GM12864 (cell line): ENCODE data around the gene KCTD11.

Experiments
- DNase-seq: peaks from one replicate; pipeline ENCODE4 v3.0.0-alpha.2; 2011; ENCODE audit warnings: low read depth
- H3K4me3 ChIP-seq: 2 replicates; pipeline ENCODE4 v1.5.1; 2011; ENCODE audit warnings: mild to moderate bottlenecking, low read depth, low read length, control low read depth
- TF ChIP-seq, protein P1 (sequence below): IDR thresholded peaks from 2 replicates; pipeline ENCODE4 v1.5.1; 2011; ENCODE audit warnings: low read depth, mild to moderate bottlenecking, moderate library complexity, low read length, control low read depth, inconsistent platforms; ENCODE audit errors: missing control alignments

Gene KCTD11

DNA sequence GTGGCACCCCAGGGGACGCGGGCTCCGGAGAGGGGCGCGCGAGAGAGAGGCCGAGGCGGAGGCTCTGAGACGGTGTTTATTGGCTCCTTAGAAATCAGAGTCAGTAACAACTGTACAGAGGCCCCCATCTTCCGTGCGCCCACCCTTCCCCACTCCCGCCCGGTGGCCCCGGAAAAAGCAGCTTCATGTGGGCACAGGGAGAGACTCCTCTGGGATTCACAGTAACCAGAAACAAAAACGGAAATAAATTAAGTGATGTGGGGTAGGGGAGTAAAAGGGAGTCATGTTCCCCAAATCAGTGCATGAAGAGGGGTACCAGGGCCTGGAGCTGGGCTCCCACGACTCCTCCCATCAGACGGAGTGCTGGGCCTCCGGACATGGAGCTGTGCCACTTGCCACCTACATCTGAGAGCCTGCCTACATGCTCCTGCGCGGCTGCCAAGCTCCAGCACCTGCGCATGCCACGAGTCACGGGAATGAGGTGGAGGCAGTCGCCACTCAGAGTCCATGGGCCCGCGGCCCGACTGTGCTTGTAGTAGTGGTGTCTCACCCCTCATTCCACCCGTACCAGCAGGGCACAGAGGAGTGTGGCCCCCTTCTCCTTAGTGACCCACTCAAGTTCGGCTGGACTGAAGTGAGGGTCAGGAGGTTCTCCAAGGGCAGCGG, 36.3 kb upstream of the KCTD11 start:
- TF ChIP-seq, protein P1, sequence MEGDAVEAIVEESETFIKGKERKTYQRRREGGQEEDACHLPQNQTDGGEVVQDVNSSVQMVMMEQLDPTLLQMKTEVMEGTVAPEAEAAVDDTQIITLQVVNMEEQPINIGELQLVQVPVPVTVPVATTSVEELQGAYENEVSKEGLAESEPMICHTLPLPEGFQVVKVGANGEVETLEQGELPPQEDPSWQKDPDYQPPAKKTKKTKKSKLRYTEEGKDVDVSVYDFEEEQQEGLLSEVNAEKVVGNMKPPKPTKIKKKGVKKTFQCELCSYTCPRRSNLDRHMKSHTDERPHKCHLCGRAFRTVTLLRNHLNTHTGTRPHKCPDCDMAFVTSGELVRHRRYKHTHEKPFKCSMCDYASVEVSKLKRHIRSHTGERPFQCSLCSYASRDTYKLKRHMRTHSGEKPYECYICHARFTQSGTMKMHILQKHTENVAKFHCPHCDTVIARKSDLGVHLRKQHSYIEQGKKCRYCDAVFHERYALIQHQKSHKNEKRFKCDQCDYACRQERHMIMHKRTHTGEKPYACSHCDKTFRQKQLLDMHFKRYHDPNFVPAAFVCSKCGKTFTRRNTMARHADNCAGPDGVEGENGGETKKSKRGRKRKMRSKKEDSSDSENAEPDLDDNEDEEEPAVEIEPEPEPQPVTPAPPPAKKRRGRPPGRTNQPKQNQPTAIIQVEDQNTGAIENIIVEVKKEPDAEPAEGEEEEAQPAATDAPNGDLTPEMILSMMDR, result no peak
- no peak for DNase-seq
- H3K4me3 ChIP-seq, result peak overlapping the region; percentile 68

- TF ChIP-seq, protein P1, result no peak
- H3K4me3 ChIP-seq, result no peak overlapping the region
- DNase-seq, result no peak
Observed at GRCh38 chr17:7317161-7317803, 34.7 kb upstream of the KCTD11 start.

DNA sequence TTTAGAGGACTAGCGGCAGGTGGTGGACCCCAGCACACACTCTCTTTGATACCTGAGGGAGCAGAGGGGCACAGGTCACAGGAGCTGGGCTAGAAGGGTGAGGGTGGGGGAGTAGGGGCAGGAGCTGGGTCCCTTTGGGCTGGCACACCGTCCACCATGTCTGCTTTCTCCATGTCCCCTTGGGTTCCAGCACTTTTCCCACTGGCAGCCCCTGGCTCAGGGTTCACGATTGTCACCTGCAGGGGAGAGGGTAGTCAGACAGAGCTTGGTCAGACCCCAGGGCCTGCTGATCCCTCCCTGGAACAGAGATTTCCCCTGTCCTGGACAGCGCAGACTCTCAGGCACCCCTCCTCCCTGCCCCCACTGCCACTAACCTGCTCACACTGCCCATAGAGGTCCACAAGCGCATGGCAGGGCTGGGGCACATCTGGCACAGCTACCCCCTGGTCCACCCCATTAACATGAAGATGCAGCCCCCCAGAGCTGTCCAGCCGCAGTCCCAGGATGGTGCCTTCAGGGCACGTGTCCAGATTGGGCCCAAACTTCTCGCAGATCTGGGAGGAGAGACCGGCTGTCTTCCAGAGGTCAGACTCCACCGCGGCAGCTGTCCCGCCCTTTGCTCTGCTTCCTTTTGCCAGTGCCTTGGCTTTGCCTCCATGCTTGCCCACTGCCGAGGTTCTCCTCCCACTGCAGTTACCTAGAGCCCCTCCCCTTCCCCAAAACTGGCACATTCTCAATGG, 33.7 kb upstream of the KCTD11 start:
- DNase-seq, result no peak
- TF ChIP-seq, protein P1, result no peak
- H3K4me3 ChIP-seq, result no peak overlapping the region

DNA sequence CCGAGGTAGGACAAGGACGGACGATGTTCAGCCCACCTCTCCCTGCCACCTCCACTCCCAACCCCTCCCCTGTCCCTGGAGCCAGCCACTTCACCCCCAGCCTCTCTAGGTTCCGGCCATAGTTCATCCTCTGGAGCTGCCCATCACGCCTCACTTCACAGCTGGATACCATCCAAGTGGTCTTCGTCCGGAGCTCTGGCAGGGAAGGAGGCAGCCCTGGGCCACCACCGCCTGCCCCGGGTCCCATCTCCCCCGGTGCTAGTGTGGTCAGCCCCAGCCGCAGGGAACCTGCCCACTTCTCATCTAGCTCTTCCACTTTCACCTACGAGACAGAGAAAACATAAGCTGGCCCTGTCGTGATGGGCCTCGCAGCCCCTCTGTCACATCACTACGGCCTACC, 30.5 kb upstream of the KCTD11 start:
- H3K4me3 ChIP-seq, result no peak overlapping the region
- TF ChIP-seq, protein P1, result no peak
- no peak for DNase-seq

DNA sequence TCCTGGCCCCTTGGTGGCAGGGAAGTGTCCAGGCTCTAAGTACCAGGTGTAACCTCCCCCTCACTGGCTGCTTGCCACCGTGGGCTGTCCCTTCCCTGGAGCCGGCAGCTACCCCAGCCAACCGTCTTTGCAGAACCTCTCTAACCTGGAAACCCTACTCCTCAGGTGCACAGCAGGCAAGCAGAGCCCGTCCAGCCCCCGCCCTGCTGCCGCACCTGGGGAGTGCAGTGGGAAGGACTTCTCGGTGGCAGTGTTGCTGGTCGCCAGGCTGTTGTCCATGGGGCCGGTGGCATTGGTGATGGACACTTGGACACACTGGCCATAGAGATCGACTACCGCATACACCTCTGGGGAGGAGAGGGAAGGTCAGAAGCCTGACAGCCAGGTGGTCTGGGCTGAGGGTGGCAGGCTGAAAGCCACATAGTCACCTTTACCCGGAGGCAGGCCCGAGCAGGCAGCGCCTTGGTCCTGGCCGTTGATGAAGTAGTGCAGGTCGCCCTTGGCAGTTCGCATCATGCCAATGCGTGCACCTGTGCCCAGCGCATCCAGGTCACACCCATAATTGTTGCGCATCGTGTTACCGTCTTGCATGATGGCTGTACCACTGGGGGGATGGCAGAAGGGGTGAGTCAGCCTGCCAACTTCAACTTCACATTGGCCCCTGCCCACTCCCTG, 29.3 kb upstream of the KCTD11 start:
- TF ChIP-seq, protein P1, result no peak
- no peak for DNase-seq
- no peak overlapping the region for H3K4me3 ChIP-seq

- TF ChIP-seq, protein P1, result peak; percentile 99
- DNase-seq, result no peak
- no peak overlapping the region for H3K4me3 ChIP-seq
Observed at GRCh38 chr17:7323731-7324437, 28.1 kb upstream of the KCTD11 start.
